OCI-LY3 (cell line): Measurements from ENCODE around the gene PCBP2.

ENCODE experiments used
- H2AFZ ChIP-seq: fragments of 200-600, 300-600 bp; shearing (Covaris generic); 2 replicates; pipeline ENCODE4 v1.6.0; 2014; ENCODE audit warnings: antibody characterized with exemption, low read depth, low read length
- H3K27ac ChIP-seq: fragments of 200-600, 300-600 bp; sonication (generic); 2 replicates; pipeline ENCODE4 v1.5.1; 2014; ENCODE audit warnings: mild to moderate bottlenecking, low read length, moderate library complexity, mixed read lengths
- H3K27me3 ChIP-seq: fragments of 200-600, 300-600 bp; sonication (generic); 2 replicates; pipeline ENCODE4 v1.6.1; 2014; ENCODE audit warnings: low read depth, low read length, mixed read lengths
- H3K36me3 ChIP-seq: fragments of 200-600, 300-600 bp; sonication (generic); replicated peaks from 2 replicates; pipeline ENCODE3; 2014; ENCODE audit warnings: low read depth, low read length, mixed read lengths
- H3K4me1 ChIP-seq: fragments of 300-600, 200-600 bp; sonication (generic); 2 replicates; pipeline ENCODE4 v1.6.1; 2014; ENCODE audit warnings: low read length, mixed read lengths
- H3K4me2 ChIP-seq: fragments of 200-600, 300-600 bp; sonication (generic); 2 replicates; pipeline ENCODE4 v1.6.1; 2014; ENCODE audit warnings: low read length, mixed read lengths
- H3K4me3 ChIP-seq: fragments of 300-600, 200-600 bp; sonication (generic); 2 replicates; pipeline ENCODE4 v1.5.1; 2014; ENCODE audit warnings: antibody characterized with exemption, mild to moderate bottlenecking, low read length, moderate library complexity
- H3K79me2 ChIP-seq: fragments of 300-600, 200-600 bp; shearing (Covaris generic); 2 replicates; pipeline ENCODE4 v1.6.1; 2014; ENCODE audit warnings: mild to moderate bottlenecking, low read length, mixed read lengths
- H3K9ac ChIP-seq: fragments of 300-600, 200-600 bp; shearing (Covaris generic); 2 replicates; pipeline ENCODE4 v1.6.0; 2014; ENCODE audit warnings: mild to moderate bottlenecking, low read length, moderate library complexity
- H3K9me3 ChIP-seq: fragments of 200-600, 300-600 bp; shearing (Covaris generic); 2 replicates; pipeline ENCODE4 v1.6.1; 2014; ENCODE audit warnings: low read length, mixed read lengths; ENCODE audit not compliant: insufficient read depth
- H4K20me1 ChIP-seq: fragments of 200-600, 300-600 bp; sonication (generic); 2 replicates; pipeline ENCODE4 v1.6.1; 2016; ENCODE audit warnings: low read length, mixed read lengths; ENCODE audit not compliant: insufficient read depth
- CTCF ChIP-seq: fragments of 200-600, 300-600 bp; sonication (generic); IDR thresholded peaks from 2 replicates; pipeline ENCODE4 v1.5.1; 2014; ENCODE audit warnings: antibody characterized with exemption, low read length, low read depth
- EZH2phosphoT487 ChIP-seq: fragments of 200-600 bp; shearing (Covaris generic); IDR thresholded peaks from 2 replicates; pipeline ENCODE4 v1.6.1; 2018; ENCODE audit warnings: antibody characterized with exemption, mixed run types, low read depth

The PCBP2 gene

GRCh38 chr12:53464685-53465418 lies 12.9 kb downstream of the PCBP2 start:
- H4K20me1 ChIP-seq: peaks cover 63% of the 10 kb centered on the region
- no peak overlapping the region for H3K9ac ChIP-seq
- no peak overlapping the region for H3K4me2 ChIP-seq

GRCh38 chr12:53465679-53466078 lies 13.8 kb downstream of the PCBP2 start:
- H2AFZ ChIP-seq: no peak overlapping the region
- H3K36me3 ChIP-seq: peaks cover 87% of the 10 kb centered on the region
- no peaks in the 10 kb centered on the region for H3K27me3 ChIP-seq
- H3K9me3 ChIP-seq: no peaks in the 10 kb centered on the region
- no peak overlapping the region for H3K9ac ChIP-seq
- H4K20me1 ChIP-seq: peaks cover 57% of the 10 kb centered on the region
- no peak overlapping the region for H3K27ac ChIP-seq
- peaks cover 70% of the 10 kb centered on the region for H3K79me2 ChIP-seq
- no peak overlapping the region for H3K4me2 ChIP-seq
- no peaks in the 10 kb centered on the region for H3K4me1 ChIP-seq
- no peak overlapping the region for H3K4me3 ChIP-seq
- no peak for TF ChIP-seq CTCF
- TF ChIP-seq EZH2phosphoT487: no peak

More at GRCh38 chr12:53464685-53465418, 12.9 kb downstream of the PCBP2 start:
- Histone ChIP-seq H3K4me3 (no peak overlapping the region), H3K79me2 (peaks cover 78% of the 10 kb centered on the region), H3K4me1 (no peaks in the 10 kb centered on the region), H3K36me3 (peaks cover 91% of the 10 kb centered on the region), H3K27me3 (no peaks in the 10 kb centered on the region), H2AFZ (no peak overlapping the region), H3K27ac (no peak overlapping the region), H3K9me3 (no peaks in the 10 kb centered on the region)
- no peak for TF ChIP-seq EZH2phosphoT487
- TF ChIP-seq CTCF: no peak

GRCh38 chr12:53466640-53467039 lies 14.7 kb downstream of the PCBP2 start:
- Histone ChIP-seq H4K20me1 (peaks cover 52% of the 10 kb centered on the region), H3K27me3 (no peaks in the 10 kb centered on the region), H3K4me1 (no peaks in the 10 kb centered on the region), H2AFZ (no peak overlapping the region), H3K4me2 (no peak overlapping the region), H3K4me3 (no peak overlapping the region), H3K9ac (no peak overlapping the region), H3K27ac (no peak overlapping the region), H3K9me3 (no peaks in the 10 kb centered on the region), H3K36me3 (peaks cover 83% of the 10 kb centered on the region), H3K79me2 (peaks cover 68% of the 10 kb centered on the region)
- TF ChIP-seq EZH2phosphoT487: no peak
- no peak for TF ChIP-seq CTCF

GRCh38 chr12:53467082-53467481 lies 15.2 kb downstream of the PCBP2 start:
- H3K9ac ChIP-seq: no peak overlapping the region
- H3K27me3 ChIP-seq: no peaks in the 10 kb centered on the region
- peaks cover 83% of the 10 kb centered on the region for H3K36me3 ChIP-seq
- H3K4me1 ChIP-seq: no peaks in the 10 kb centered on the region
- TF ChIP-seq CTCF (no peak), EZH2phosphoT487 (no peak)
- H4K20me1 ChIP-seq: peaks cover 49% of the 10 kb centered on the region
- no peaks in the 10 kb centered on the region for H3K9me3 ChIP-seq
- peaks cover 68% of the 10 kb centered on the region for H3K79me2 ChIP-seq
- H3K27ac ChIP-seq: no peak overlapping the region
- H2AFZ ChIP-seq: no peak overlapping the region
- H3K4me3 ChIP-seq: no peak overlapping the region
- H3K4me2 ChIP-seq: no peak overlapping the region
